K562 (cell line): ENCODE results near the gene TCL1B. TPM values are rescaled to one million over a fixed set of nuclear protein-coding genes. Genes with fewer than 3 reads are reported as not detected.

Source experiments
- ATAC-seq: fragments of 200-7000 bp; cut with Tn5 transposase; 3 replicates; pipeline ENCODE4 v1.9.1; 2020; ENCODE audit warnings: moderate library complexity
- BruUV-seq: library from RNA; stranded (reverse); fragments of 400-500 nt; replicated peaks from 2 replicates; lab custom pipeline; 2021; lab: Mats Ljungman, UMichigan
- CTCF ChIA-PET: fragments of 300-600 bp; formaldehyde crosslinking; extraction: SDS; loops from one replicate; lab custom pipeline; 2021; ENCODE audit warnings: low intra/inter-chr PET ratio; lab: Yijun Ruan, JAX
- POLR2A ChIA-PET: fragments of 300-600, 350-650 bp; sonication (Branson Sonifier 250); formaldehyde crosslinking; extraction: SDS; loops from one replicate; lab custom pipeline; 2021; ENCODE audit warnings: antibody characterized with exemption, inconsistent platforms; lab: Yijun Ruan, JAX
- DNase-seq, 4 experiments: peaks; one replicate each; pipeline versions ENCODE4 v3.0.0 to v3.0.0-alpha.2; 2011 to 2018; ENCODE audit warnings: low spot score in 3 of 4, mixed read lengths in 3 of 4; ENCODE audit errors: extremely low read depth in 1 of 4
- FAIRE-seq: peaks from 2 replicates; lab custom pipeline; 2011; peaks lifted over from hg19 to GRCh38; lab: Jason Lieb, UNC
- H2AFZ ChIP-seq: 2 replicates; pipeline ENCODE4 v1.6.0; 2011; ENCODE audit warnings: low read depth, low read length, control low read depth, inconsistent platforms
- H3K27ac ChIP-seq: fragments of 200-600 bp; 3 replicates; pipeline ENCODE4 v1.8.0; 2011; ENCODE audit warnings: low read depth, mild to moderate bottlenecking, control low read depth, inconsistent platforms, low read length, moderate library complexity, mixed read lengths; ENCODE audit errors: extremely low read depth
- H3K27me3 ChIP-seq, 2 experiments: fragments of 300-600 bp in 1 of 2; 2 replicates in 1 of 2; 3 replicates in 1 of 2; pipeline versions ENCODE4 v1.6.0 to v1.8.0; 2011; ENCODE audit warnings: inconsistent platforms in 2 of 2, low read length in 2 of 2, mild to moderate bottlenecking in 1 of 2, mixed read lengths in 1 of 2, moderate library complexity in 1 of 2; ENCODE audit not compliant: control insufficient read depth in 2 of 2, insufficient read depth in 2 of 2
- H3K36me3 ChIP-seq: fragments of 300-600 bp; 3 replicates; pipeline ENCODE4 v1.8.0; 2011; ENCODE audit warnings: mild to moderate bottlenecking, low read length, inconsistent platforms; ENCODE audit not compliant: control insufficient read depth, insufficient read depth
- H3K4me1 ChIP-seq, 2 experiments: fragments of 200-600 bp in 1 of 2; replicated peaks in 1 of 2; 2 replicates in 1 of 2; 3 replicates in 1 of 2; pipeline versions ENCODE4 v1.5.1 to v1.8.0; 2011; ENCODE audit warnings: inconsistent platforms in 2 of 2, low read length in 2 of 2, mild to moderate bottlenecking in 1 of 2, mixed read lengths in 1 of 2, moderate library complexity in 1 of 2; ENCODE audit not compliant: control insufficient read depth in 2 of 2, insufficient read depth in 2 of 2
- H3K4me2 ChIP-seq: 2 replicates; pipeline ENCODE4 v1.6.1; 2011; ENCODE audit warnings: low read length, control low read depth, inconsistent platforms, mixed read lengths; ENCODE audit not compliant: insufficient read depth
- H3K4me3 ChIP-seq: fragments of 200-600 bp; sonication (generic), shearing (Covaris generic); 2 replicates; pipeline ENCODE4 v1.5.1; 2016; ENCODE audit warnings: control low read depth, inconsistent platforms
- H3K79me2 ChIP-seq: fragments of 200-600 bp; 3 replicates; pipeline ENCODE4 v1.8.0; 2011; ENCODE audit warnings: low read length, inconsistent platforms; ENCODE audit not compliant: control insufficient read depth, insufficient read depth
- H3K9ac ChIP-seq, 2 experiments: 2 replicates each; pipeline versions ENCODE4 v1.6.0 to v1.6.1; 2011; ENCODE audit warnings: low read depth in 2 of 2, low read length in 2 of 2, control low read depth in 1 of 2, inconsistent platforms in 1 of 2, mild to moderate bottlenecking in 1 of 2, mixed read lengths in 1 of 2; ENCODE audit not compliant: insufficient read depth in 1 of 2
- H3K9me1 ChIP-seq: one replicate; pipeline ENCODE4 v1.6.0; 2011; ENCODE audit warnings: inconsistent platforms, mild to moderate bottlenecking, low read length, moderate library complexity; ENCODE audit not compliant: control insufficient read depth, insufficient read depth
- H3K9me3 ChIP-seq: replicated peaks from 2 replicates; pipeline ENCODE4 v1.5.1; 2011; ENCODE audit warnings: low read depth, low read length, inconsistent platforms; ENCODE audit not compliant: control insufficient read depth, insufficient read depth
- H4K20me1 ChIP-seq: replicated peaks from 2 replicates; pipeline ENCODE4 v1.6.1; 2011; ENCODE audit warnings: low read length, inconsistent platforms, mixed read lengths; ENCODE audit not compliant: control insufficient read depth, insufficient read depth
- C11orf30 ChIP-seq: fragments of 450-650 bp; IDR thresholded peaks from 2 replicates; pipeline ENCODE4 v1.6.1; 2016; ENCODE audit warnings: low read depth, mild to moderate bottlenecking
- GTF2E2 ChIP-seq: fragments of 200-800 bp; sonication (Bioruptor generic); IDR thresholded peaks from 2 replicates; pipeline ENCODE4 v1.6.1; 2016; ENCODE audit warnings: missing genetic modification characterization, missing compliant biosample characterization
- HNRNPL ChIP-seq: fragments of 200-400 bp; formaldehyde crosslinking; IDR thresholded peaks from 2 replicates; pipeline ENCODE4 v1.6.1; 2017; ENCODE audit warnings: low read depth, mild to moderate bottlenecking, low read length
- MAFF ChIP-seq: IDR thresholded peaks from 2 replicates; pipeline ENCODE4 v1.6.1; 2012; ENCODE audit warnings: low read length, improper control_type of control experiment
- MAFG ChIP-seq: fragments of 450-650 bp; conservative IDR thresholded peaks from 2 replicates; pipeline ENCODE4 v1.6.1; 2016; ENCODE audit warnings: missing genetic modification characterization, missing compliant biosample characterization
- MAFK ChIP-seq: IDR thresholded peaks from 2 replicates; pipeline ENCODE4 v1.6.1; 2011; ENCODE audit warnings: low read length, improper control_type of control experiment
- MEIS2 ChIP-seq: fragments of 450-650 bp; IDR thresholded peaks from 2 replicates; pipeline ENCODE4 v1.6.1; 2014; ENCODE audit warnings: mild to moderate bottlenecking; ENCODE audit not compliant: partially characterized antibody
- NFE2 ChIP-seq: IDR thresholded peaks from 2 replicates; pipeline ENCODE4 v1.6.1; 2014; ENCODE audit warnings: antibody characterized with exemption, low read depth
- NFE2L1 ChIP-seq: fragments of 450-650 bp; IDR thresholded peaks from 2 replicates; pipeline ENCODE4 v1.6.1; 2016; ENCODE audit warnings: missing genetic modification characterization, low read depth, mild to moderate bottlenecking, missing compliant biosample characterization, moderate library complexity, borderline replicate concordance
- NFXL1 ChIP-seq: fragments of 450-650 bp; formaldehyde crosslinking; IDR thresholded peaks from 2 replicates; pipeline ENCODE4 v1.4.0; 2021; ENCODE audit warnings: mild to moderate bottlenecking
- RB1 ChIP-seq: fragments of 450-650 bp; IDR thresholded peaks from 2 replicates; pipeline ENCODE4 v1.6.1; 2017; ENCODE audit warnings: low read depth, mild to moderate bottlenecking
- ZNF263 ChIP-seq: sonication (generic); formaldehyde crosslinking; IDR thresholded peaks from 2 replicates; pipeline ENCODE4 v1.8.0; 2022; ENCODE audit warnings: mild to moderate bottlenecking, missing genetic modification reagents, borderline replicate concordance
- ZNF316 ChIP-seq: fragments of 450-650 bp; IDR thresholded peaks from 2 replicates; pipeline ENCODE4 v1.6.1; 2016
- WGBS: fragments of 100-300 bp; shearing (Covaris generic); methylation state at CpG from one replicate; pipeline ENCODE4 v1.1.6; 2016; ENCODE audit warnings: low coverage, mixed read lengths; ENCODE audit not compliant: insufficient coverage; ENCODE audit errors: missing lambda C conversion rate; 5-methylcytosine and 5-hydroxymethylcytosine counted together
- in situ Hi-C: fragments of 300-500 bp; cut with MboI; formaldehyde crosslinking; loops from 4 replicates; pipeline ENCODE4 v1.15.0; 2018; ENCODE audit warnings: inconsistent platforms, mixed read lengths
- intact Hi-C: fragments of 100-400 bp; cut with micrococcal nuclease; formaldehyde crosslinking; loops from 2 replicates; pipeline ENCODE4 v1.14.2; 2022
- polyA plus RNA-seq, 8 experiments: library from polyadenylated mRNA; depleted of rRNA in 4 of 8; stranded (reverse) in 5 of 8; unstranded in 3 of 8; fragments of >200 nt; fragmentation: Nextera tagmentation in 2 of 8; fragmentation: Illumina TruSeq in 1 of 8; extraction: Ambion mirVana in 2 of 8; extraction: Trizol in 1 of 8; gene quantifications; 2 replicates each; pipeline versions ENCODE4 v1.2.1 to v1.2.3, GENCODE V29; 2011 to 2014; ENCODE audit warnings: inconsistent platforms in 1 of 8, missing spikeins in 1 of 8
- total RNA-seq, 7 experiments: library from RNA; depleted of rRNA in 6 of 7; stranded (reverse); fragments of >200 nt in 6 of 7; fragmentation: Illumina TruSeq in 2 of 7; extraction: Trizol in 2 of 7; gene quantifications; 2 replicates each; pipeline versions ENCODE4 v1.2.1 to v1.2.3, GENCODE V29; 2011 to 2021; ENCODE audit warnings: low replicate concordance in 1 of 7
- TF ChIP-seq, protein P1 (sequence below), 2 experiments: IDR thresholded peaks in 1 of 2; conservative IDR thresholded peaks in 1 of 2; 2 replicates each; pipeline ENCODE4 v1.6.1; 2016; ENCODE audit warnings: low read depth in 2 of 2, mild to moderate bottlenecking in 1 of 2, missing compliant biosample characterization in 1 of 2, missing genetic modification characterization in 1 of 2, moderate library complexity in 1 of 2

TCL1B gene
- total and polyA plus RNA-seq, 9 of the 15 experiments (the other 6 are each of a cell fraction or from before 2014, with no cell fraction given): not detected

- no peak for ATAC-seq
- in situ Hi-C loops (no loop called here), intact Hi-C loops (no loop called here)
- BruUV-seq: no TSS peak
- POLR2A ChIA-PET: interaction anchor here (0.6 to 1.0 kb wide), 2 partner anchors 18 to 232 kb away, joined by 3 to 4 read pairs; no protein-coding TSS in a partner anchor
- CTCF ChIA-PET: no interaction called here
- no peak overlapping the region for H2AFZ ChIP-seq
- H3K4me3 ChIP-seq: no peak overlapping the region
- H3K4me1 ChIP-seq: peaks cover 0 to 3% of the 10 kb centered on the region in 2 experiments; a peak in 2 of 5 replicates
- no peaks in the 10 kb centered on the region for H3K9me3 ChIP-seq
- no peak for DNase-seq
- H3K4me2 ChIP-seq: no peak overlapping the region
- WGBS: 0% methylated on average over 2 of the region's 3 CpGs
- H3K9ac ChIP-seq: no peak overlapping the region
- no peaks in the 10 kb centered on the region for H3K9me1 ChIP-seq
- no peak for FAIRE-seq
- no peak overlapping the region for H3K27ac ChIP-seq
- no peaks in the 10 kb centered on the region; the same call in 1 of the 2 replicates for H4K20me1 ChIP-seq
- peaks cover 0 to 22% of the 10 kb centered on the region in 2 experiments; a peak in 1 of 5 replicates for H3K27me3 ChIP-seq
- H3K36me3 ChIP-seq: no peaks in the 10 kb centered on the region
- TF ChIP-seq GTF2E2 (tag): no peak
- no peak for TF ChIP-seq RB1
- no peaks in the 10 kb centered on the region for H3K79me2 ChIP-seq
Measured at GRCh38 chr14:95667249-95667693, 19.0 kb upstream of the TCL1B start.

- intact Hi-C loops (no loop called here), in situ Hi-C loops (no loop called here)
- ATAC-seq (no peak; the same call in 2 of the 3 replicates), FAIRE-seq (peak; percentile 32), DNase-seq (peak in 1 of 4 experiments; percentile 8)
- H3K4me1 ChIP-seq: peaks cover 0 to 3% of the 10 kb centered on the region in 2 experiments; a peak in 2 of 5 replicates
- no peaks in the 10 kb centered on the region for H3K9me3 ChIP-seq
- H3K9me1 ChIP-seq: no peaks in the 10 kb centered on the region
- no peaks in the 10 kb centered on the region for H3K79me2 ChIP-seq
- BruUV-seq: no TSS peak
- no peaks in the 10 kb centered on the region; the same call in 1 of the 2 replicates for H4K20me1 ChIP-seq
- WGBS: 5% methylated on average over 7 of the region's 10 CpGs
- no peak overlapping the region for H3K9ac ChIP-seq
- H2AFZ ChIP-seq: no peak overlapping the region
- no peaks in the 10 kb centered on the region for H3K36me3 ChIP-seq
- H3K27me3 ChIP-seq: peaks cover 0 to 27% of the 10 kb centered on the region in 2 experiments; a peak in 2 of 5 replicates
- ChIA-PET CTCF (no interaction called here), POLR2A (no interaction called here)
- H3K4me3 ChIP-seq: no peak overlapping the region
- no peak overlapping the region for H3K4me2 ChIP-seq
- no peak overlapping the region for H3K27ac ChIP-seq
- TF ChIP-seq, protein P1, sequence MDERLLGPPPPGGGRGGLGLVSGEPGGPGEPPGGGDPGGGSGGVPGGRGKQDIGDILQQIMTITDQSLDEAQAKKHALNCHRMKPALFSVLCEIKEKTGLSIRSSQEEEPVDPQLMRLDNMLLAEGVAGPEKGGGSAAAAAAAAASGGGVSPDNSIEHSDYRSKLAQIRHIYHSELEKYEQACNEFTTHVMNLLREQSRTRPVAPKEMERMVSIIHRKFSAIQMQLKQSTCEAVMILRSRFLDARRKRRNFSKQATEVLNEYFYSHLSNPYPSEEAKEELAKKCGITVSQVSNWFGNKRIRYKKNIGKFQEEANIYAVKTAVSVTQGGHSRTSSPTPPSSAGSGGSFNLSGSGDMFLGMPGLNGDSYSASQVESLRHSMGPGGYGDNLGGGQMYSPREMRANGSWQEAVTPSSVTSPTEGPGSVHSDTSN (CRISPR knock-in tag; IDR thresholded peaks at IDR 0.05; ENCODE audit: low read depth): no peak
- TF ChIP-seq, protein P1 (tag; conservative IDR thresholded peaks at IDR 0.05; ENCODE audit: low read depth): peak; percentile 67
- TF ChIP-seq MAFK: peak; percentile 88
- TF ChIP-seq ZNF263 (CRISPR knock-in tag): no peak
- peak; percentile 93 for TF ChIP-seq MAFG (tag)
- peak; percentile 84 for TF ChIP-seq MAFF
- TF ChIP-seq NFE2L1 (tag): peak; percentile 24; the same call in 1 of the 2 replicates
- TF ChIP-seq MEIS2: peak; percentile 85
- peak; percentile 96 for TF ChIP-seq ZNF316
- TF ChIP-seq C11orf30: peak; percentile 95
- peak; percentile 71 for TF ChIP-seq NFE2
- no peak for TF ChIP-seq HNRNPL
- no peak for TF ChIP-seq NFXL1 (CRISPR knock-in tag)
Measured at GRCh38 chr14:95668235-95668772, 17.9 kb upstream of the TCL1B start.
